Inflammatory macrophage treated with lipopolysaccharide for 4 hours (primary cell): ENCODE data around the gene TSPAN9.

Experiments used
- DNase-seq: peaks from one replicate; pipeline ENCODE4 v3.0.0-alpha.2; 2020

The TSPAN9 gene

DNA sequence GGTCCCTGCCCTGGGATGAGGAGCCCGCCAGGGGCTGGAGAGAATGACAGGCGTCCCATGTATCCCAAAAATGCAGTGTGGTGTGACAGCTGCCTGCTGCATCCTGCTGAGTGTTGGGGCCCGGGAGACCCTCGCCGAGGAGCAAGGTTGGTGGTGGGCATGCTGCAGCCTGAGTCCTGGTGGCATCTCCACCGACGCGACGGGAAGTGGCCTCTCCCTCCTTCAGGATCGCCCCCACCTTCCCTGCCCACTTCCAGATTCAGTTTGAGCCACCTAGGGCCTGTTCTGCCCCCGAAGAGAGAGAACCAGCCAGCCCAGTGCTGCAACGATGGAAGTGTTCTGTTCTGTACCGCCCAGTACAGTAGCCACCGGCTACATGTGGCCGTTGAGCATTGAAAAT is 70.1 kb downstream of the TSPAN9 start:
- DNase-seq: no peak

DNA sequence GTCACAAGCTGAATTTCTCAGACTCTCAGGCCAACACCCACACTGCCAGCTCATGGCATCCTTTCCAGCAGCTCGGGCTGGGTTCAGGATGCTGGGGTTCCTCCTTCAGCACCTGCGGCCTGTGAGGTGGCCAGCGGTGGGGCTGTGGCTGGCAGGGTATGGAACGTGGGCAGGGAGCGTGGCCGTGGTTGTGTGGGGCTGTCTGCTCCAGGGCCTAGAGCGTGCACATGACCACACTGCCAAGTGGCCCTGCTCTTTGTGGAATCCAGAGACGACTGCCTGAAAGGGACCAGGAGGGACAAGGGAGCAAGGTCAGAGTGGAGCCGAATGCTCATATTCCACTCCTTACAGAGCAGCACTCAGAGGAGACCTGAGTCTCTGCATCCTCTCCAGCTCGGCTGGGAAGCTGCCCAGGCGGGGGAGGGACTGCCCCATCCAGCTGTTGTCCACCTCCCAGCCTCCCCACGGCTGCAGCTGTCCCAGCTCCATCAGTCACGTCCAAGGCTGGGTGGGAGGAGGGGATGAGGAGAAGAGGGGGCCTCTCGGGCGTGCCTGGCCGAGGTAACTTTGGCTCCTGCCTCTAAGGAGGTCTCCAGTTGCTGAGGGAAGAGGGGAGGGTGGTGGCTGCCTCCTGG is 71.3 kb downstream of the TSPAN9 start:
- no peak for DNase-seq

DNA sequence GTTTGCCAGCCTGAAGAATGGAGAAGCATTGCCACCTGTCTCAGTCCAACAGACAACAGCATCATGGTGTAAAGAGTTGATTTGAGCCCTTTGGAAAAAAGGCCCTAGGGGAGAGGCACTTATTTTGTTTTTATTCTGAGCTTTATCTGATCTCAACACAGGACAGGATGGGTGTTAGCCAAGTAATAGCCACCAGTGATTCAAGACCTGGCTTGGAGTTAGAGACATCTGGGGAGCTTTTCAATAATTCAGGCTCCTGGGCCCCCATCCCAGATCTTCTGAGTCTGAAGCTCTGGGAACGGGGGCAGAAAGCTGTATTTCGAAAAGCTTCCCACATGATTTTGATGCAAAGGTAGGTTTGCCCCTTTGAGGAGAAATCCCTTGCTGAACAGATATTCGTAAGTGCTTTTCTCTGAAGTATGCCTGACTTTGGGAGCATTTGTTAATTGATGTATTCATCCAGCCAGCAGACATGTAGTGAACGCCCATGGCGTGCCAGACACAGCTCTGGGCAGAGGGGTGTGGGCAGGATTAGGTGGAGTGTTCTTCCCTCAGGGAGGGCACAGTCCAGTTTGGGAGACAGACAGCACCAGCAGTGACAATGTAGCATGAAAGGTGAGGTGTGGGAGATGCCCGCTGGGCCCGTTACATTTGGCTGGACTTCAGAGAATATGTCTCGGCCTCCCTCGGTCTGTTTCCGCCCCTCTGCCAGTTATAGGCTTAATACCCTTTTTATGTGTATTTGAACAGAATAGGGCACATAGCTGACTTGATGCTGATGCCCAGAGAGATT is 72.5 kb downstream of the TSPAN9 start:
- no peak for DNase-seq

DNA sequence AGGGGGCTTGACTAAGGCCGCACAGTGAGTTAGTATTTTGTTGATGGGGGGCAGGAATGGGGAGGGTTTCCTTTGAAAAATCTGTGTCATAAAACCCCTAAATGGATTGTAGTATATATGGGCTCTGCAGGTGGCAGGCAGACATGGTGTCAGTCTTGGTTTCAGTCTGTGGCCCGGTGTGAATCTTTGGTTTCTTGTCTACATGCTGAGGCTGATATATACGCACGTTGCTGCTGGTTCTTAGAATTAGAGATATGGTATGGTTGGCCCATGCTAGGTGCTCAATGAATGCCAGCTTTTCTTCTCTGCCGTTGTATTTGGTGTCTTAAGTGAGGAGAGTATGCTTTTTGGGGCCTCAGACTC is 73.1 kb downstream of the TSPAN9 start:
- no peak for DNase-seq

DNA sequence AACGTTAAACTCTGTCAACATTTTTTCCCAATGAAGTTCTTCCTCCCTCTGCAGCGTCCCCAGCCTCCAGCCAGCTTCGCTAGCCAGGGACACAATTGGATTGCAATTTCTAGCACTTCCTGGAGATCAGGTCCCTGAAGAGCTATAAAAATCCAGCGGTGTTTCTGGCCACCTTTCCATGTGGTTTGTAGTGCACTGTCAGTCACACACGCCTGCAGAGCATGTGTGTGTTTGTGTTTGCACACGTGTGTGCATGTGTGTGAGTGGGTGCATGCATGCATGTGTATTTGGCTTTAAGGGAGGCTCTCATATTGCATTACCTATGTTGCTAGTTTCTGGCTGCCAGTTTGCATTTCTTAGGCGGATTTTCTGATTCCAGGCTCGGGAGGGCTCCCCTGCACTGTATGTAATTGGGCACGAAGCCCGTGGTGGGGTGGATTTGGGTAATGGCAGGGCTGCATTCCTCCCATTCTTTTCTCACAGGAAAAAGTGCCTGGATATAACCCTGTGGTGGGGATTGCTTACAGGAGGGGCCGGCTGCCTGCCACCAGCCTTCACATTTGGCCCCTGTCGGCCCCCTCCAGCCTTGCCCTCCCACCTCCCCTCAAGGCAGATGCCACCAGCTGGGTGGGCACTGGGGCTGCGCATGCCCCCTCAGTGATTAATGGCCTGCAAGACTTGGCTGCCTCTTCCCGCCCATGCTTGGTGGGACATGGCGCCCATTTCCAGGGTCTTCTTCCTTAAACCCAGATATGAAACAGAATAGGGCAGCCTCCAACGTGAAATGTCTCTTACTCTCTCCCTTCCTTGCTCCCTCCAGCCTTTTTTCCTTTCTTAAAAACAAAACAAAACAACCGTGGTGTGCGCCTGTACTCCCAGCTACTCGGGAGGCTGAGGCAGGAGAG is 74.0 kb downstream of the TSPAN9 start:
- DNase-seq: no peak

DNA sequence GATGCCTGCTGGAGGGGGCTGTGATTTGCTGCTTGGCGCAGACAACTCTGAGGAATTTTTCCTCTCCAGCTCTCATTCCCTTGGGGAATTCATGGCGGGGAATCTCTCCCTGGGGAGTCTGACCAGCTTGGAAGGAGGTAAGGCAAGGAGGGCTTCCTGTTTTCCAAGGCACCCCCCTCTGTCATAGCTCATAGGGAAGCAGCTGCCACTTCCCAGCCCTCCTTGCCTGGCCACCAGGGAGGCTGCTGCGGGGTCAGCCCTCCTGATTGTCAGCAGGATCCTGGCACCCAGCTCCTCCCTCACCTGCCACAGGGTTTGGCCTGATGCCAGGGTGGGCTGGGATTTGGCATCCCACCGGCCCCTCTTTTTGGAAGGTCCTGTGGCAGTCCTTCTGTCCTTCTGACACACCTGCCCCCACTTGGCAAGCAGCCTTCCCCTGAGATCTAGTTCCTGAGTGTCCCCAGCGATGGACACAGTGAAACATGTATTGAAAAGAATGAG is 74.9 kb downstream of the TSPAN9 start:
- no peak for DNase-seq

DNA sequence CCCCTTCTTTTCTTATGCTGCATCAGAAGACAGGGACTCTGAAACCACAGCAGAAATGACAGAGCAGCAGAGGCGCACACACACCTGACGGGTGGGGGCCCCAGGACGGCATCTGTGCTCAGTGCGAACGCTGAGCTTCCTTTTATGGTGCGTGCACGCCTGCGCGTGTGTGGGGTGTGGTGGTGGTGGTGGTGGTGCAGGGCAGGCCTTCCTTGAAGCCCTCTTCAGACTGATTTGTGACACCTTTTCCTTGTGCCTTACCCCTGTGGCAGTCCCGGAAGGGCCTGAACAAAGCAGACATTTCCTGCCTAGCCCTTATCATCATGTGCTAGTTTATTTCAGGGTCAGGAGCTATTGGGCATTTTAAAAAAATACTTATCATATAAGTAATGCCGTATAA is 75.7 kb downstream of the TSPAN9 start:
- no peak for DNase-seq

DNA sequence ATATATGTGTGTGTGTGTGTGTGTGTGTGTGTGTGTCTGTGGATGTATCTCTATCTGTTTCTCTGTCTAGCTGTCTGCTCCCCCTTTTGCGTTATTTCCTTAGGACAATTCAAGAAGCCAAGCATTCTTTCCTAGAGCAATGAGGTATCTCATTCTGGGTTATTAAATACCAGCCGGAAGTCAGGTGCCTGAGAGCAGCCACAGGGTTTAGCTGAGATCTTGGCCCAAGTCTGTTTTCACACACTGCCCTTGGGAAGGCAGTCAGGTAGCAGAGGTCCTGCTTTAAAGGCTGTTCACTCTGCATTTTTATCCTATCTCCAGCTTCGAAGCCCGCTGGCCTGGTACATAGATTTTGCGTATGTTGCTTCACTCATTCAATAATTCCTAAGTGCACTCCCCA is 76.8 kb downstream of the TSPAN9 start:
- no peak for DNase-seq

DNA sequence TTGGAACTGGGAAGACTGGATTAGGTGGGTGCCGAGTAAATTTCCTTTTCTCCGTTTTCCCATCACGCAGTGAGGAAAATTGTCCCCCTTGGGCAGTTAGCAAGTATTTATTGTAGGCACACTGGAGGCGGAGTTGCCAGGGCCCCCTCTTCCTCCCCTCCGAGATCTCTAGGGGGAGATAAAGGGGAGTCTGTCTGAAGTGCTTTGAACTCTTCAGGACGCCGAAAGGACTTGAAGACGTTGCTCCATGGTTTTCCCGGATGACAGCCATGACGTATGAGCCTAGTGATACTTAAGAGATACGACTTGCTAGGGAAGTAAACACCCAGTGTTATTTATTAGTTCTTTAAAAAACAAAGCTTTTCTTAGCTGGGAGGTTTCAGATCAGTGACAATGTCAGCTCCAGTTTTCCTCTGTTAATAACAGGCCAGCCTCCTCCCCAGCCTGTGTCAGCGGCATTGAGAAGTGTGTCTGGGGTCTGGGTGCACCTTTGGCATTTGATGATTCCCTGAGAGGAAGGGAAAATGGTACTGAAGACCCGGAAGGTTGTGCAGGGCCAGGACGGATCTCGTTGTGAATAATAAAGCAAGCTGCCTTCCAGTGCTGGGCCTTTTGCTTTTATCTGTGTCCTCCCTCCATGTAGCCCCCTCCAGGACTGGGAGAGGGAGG is 78.7 kb downstream of the TSPAN9 start:
- DNase-seq: no peak

DNA sequence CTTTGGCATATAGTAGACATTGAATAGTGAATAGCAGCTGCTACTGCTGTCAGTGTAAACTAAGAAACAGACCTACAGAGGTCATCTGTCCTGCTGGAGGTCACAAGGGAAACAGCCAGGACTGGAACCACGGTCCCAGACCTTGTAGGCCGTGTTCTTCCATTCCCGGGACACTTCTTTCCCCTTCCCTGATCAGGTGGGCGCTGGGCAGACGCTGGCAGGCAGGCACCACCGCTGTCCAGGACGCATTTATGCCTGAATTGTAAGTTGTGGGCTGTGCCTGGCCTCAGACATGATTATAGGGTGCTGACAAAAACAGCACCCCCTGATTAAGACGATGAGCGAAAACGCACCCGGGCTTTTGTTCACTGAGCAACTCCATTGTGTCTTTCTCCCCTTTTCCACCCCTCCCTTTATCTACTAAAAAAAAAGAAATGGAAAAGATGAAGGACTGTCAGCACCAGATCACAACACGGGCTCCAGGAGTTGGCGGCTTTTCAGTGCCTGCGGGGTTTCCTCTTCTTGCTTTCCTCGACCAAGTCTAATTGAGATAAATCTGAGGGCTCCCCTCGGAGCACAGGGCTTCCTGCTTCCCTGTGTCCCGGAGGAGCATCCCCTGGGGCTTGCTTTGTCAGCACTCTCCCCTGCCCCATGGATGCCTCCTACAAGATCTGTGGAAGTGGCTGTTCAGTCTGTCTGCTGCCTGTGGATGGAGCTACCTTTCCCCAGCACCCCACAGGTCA is 80.6 kb downstream of the TSPAN9 start:
- DNase-seq: no peak

DNA sequence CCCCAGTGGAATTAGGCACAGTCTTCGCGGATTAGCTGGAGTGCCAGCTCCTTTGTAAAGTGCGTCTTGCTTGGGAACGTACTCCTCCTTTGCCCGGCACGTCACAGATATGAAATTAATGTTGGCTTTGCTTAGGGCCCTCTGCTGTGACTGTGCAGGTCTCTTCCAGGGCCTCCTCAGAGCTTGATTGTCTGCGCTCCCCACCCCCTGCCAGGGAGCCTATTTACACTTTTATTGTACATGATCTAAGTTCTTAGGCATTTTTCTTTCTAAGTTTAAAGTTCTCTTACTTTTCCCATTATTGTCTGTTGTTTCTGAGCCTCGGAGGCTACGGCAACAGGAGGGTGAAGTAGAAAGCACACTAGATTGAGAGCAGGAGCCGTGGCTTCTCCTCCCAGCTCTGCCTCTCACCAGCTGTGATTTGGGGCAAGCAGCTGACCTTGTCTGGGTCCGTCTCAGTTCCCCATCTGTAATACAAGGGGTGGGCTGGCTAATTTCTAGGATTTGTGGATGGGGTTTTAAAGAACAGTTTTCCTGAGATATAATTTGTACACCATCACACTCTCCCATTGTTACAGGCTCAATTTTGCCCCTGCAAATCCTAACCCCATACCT is 81.8 kb downstream of the TSPAN9 start:
- no peak for DNase-seq

DNA sequence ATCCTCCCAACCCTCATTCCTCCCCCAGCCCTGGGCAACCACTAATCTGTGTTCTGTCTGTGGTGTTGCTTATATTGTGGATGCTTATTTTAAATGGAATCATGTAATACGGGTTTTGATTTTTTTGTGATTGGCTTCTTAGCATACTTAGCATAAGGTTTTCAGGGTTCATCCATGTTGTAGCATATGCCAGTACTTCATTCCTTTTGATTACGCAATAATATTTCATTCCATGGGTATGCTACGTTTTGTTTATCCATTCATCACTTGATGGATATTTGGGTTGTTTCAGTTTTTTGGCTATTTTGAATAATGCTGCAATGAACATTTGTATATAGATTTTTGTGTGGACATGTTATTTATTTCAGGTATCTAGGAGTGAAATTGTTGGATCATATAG is 82.9 kb downstream of the TSPAN9 start:
- DNase-seq: no peak

DNA sequence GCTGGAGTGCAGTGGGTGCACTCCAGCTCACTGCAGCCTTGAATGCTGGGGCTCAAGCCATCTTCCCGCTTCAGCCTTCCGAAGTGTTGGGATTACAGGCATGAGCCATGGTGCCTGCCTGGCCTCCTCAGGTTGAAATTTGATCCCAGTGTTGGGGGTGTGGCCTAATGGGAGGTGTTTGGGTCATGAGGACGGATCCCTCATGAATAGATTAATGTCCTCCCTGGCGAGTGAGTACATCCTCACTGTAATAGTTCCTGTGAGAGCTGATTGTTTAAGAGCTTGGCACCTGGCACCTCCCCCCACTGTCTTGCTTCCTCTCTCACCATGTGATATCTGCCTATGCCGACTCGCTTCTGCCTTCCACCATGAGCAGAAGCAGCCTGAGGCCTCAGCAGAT is 84.7 kb downstream of the TSPAN9 start:
- no peak for DNase-seq

DNA sequence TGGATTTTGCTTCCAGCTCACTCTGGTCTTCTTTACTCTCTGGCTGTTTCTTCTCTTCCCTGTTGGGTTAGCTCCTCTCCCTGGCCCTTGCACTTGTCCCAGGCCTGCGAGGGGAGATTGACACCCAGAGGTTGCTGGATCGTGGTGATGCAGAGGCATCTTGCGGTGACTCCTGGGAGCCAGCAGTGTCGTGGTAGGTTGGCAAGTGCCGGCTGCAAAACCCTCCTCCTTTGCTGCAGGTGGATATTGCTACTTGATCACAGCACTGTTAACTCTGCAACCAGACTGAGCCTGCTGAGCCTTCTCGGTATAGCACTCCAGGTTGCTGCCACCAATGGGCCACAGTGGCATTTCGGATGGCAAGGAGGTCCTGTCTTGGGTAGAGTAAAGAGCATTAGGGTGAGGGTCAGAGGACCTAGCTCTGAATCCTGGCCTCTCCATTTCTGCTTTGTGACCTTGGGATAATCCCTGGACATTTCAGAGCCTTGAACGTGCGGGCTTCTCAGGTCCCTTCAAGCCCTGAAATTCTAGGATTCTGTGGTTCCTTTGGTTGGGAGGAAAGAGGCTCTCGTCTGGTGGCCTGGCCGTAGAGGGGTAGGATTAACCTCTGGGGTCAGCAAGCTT is 87.4 kb downstream of the TSPAN9 start:
- no peak for DNase-seq

DNA sequence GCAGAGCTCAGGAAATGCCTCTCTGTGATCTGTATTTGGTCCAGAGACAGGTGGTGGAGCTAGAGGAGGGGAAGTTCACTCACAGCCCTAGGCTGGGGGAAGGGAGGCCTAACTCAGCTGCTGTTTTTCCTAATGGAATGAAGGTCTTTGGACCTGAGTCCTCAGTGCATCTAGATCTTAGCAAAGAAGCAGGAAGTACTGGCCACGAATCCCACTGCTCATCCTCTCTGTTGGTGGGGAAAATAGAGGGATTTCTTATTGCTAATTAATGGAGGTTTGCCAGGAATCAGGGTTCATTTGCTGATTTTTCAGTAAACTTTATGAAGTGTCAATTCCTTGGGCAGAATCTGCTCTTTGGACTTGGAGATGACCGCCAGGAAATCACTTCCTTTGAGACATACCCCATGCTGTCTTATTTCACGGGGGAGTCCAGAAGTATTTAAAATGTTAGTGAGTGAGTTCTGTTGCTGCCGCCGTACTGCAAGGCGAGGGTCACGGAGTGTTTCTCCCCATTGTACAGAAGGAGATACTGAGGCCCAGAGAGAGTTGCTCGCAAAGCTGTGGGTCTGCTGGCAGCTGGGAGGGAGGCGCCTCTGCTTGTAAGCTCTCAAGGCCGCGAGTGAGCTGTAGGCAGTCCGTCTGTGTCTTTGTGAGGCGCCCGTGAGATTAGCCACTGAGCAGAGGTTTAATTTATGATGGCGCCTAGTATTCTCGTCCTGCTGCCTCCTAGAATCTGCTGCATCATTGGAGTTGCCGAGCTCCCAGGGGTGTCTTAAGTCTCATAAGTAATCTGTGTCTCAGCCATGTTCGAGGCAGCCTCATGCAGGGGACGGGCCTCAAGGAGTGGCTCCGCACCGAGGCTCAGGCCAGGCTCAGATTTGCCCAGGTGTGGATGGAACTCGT is 88.2 kb downstream of the TSPAN9 start:
- no peak for DNase-seq

DNA sequence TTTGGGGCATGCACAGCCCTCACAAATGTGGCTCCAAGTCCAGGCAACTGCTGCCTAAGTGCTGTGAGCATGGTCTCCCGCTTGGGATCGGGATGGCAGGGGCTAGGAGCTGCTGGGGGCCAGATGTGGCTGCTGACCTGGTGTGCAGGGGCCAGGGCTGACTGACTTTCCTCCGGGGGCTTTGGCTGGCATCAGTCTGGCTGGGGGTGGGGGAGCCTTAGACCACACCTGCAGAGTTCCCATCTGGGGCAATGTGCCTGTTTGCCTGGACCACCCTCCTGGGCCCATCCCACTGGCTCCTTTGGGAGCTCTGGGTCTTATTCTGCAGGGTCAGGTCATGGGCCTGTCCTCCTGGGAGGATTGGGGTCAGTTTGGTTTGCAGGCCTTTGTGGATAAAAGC is 90.5 kb downstream of the TSPAN9 start:
- no peak for DNase-seq

DNA sequence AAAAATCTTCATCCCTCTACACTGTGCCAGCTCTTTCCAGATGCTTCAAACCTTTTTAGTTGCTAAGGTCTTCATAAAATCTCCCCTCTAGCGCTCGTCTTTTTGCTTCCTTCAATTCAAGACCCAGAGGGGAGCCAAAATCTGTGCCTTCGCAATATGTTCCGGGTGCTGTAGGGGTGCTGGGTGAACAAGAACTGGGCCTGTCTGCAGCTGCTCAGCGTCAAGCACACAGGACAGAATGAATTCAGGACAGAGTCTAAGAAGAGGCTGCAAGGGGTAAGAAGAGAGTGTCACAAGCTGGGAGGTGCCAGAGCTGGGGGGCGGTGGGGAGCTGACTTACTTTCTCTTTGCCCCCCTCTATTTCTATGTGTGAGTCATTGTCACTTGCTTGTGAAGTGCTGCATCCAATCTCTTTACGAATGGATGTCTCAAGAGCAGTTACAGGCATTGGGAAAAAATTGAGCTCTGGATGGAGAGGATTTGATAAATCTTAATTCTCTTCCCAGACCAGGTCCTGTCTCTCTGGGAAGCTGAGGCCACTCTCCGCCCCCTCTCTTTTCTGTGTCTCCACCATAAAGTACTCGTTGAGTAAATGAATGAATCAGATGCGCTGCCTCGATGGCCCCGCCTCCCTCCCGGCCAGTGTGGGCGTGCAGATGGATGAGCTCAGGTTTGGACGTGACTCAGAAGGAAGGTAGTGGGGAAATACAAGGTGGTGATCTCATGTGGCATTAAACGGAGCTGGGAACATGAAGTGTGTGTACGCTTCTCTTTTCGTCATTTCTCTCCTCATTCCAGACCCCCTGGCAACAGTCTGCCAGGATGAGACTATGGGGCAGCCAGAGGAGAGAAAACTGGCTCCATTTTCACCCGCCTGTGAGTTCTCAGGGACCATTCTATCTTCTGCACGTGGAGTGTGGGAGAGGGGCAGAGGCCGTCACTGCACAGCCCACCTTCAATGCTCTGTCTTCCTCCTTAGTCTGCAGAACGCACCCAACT is 91.3 kb downstream of the TSPAN9 start:
- DNase-seq: peak; percentile 26

DNA sequence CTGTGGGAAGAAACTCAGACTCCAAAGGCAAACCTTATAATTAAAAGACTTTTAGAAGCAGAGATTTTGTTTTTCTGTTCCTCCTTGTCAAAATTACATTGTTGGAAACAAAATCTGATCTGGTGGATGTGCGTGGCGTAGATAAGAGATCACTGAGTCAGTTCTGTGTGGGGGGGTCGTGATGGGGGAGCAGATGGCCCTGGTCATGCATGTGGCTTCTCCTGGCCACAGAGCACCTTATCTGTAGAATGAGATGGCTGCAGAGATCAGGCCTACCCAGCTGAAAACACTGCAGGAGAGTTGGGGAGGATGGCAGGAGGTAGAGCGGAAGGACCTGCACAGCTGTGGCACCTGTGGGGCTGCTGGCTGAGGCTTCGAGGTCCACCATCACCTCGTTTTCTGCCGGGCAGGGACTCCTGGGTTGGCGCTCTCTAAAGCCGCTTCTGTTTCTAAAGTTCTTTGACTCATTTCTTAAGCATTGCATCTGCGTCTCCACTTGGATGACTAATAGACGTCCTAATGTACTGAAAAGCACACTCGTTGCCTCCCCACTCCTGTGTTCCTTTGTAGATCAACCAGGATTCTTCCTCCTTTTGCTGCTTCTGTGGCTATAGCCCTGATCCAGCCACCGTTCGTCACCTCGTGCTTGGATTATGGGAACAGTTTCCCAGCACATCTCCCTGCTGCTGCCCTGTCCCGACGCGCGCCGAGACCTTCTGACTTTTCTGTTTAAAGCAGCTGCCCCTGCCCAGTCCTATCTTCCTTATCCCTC is 93.4 kb downstream of the TSPAN9 start:
- no peak for DNase-seq
